Calu3 (cell line): ENCODE measurements around the gene SEC16B. TPM values are rescaled to one million over a fixed set of nuclear protein-coding genes. Genes with fewer than 3 reads are reported as not detected.
A peak's percentile ranks its signal among the peaks of the same experiment; 100 is the strongest.
"Not testable (repeated sequence)": the region's sequence is repeated elsewhere in the genome, so short reads cannot be mapped to it uniquely, and the experiment has no call there.

ENCODE experiments used
- BruUV-seq: library from RNA; stranded (reverse); fragments of 400-500 nt; replicated peaks from 2 replicates; lab custom pipeline; 2021; lab: Mats Ljungman, UMichigan
- CTCF ChIA-PET: fragments of 300-600 bp; sonication (Branson Sonifier 250); formaldehyde crosslinking; loops from one replicate; lab custom pipeline; 2022; ENCODE audit warnings: antibody characterized with exemption; lab: Charles Lee
- DNase-seq: peaks from one replicate; pipeline ENCODE4 v3.0.0; 2022
- H3K27ac Mint-ChIP-seq: one replicate; pipeline ENCODE4 v1.8.0; 2022; ENCODE audit warnings: mixed read lengths; ENCODE audit not compliant: unreplicated experiment
- H3K27me3 Mint-ChIP-seq: one replicate; pipeline ENCODE4 v1.8.0; 2022; ENCODE audit warnings: mixed read lengths; ENCODE audit not compliant: unreplicated experiment
- H3K36me3 Mint-ChIP-seq: one replicate; pipeline ENCODE4 v1.8.0; 2022; ENCODE audit warnings: mild to moderate bottlenecking, moderate library complexity, mixed read lengths; ENCODE audit not compliant: insufficient read depth, unreplicated experiment
- H3K4me1 Mint-ChIP-seq: one replicate; pipeline ENCODE4 v1.8.0; 2022; ENCODE audit warnings: mild to moderate bottlenecking, low read depth, mixed read lengths; ENCODE audit not compliant: unreplicated experiment
- H3K4me3 Mint-ChIP-seq: one replicate; pipeline ENCODE4 v1.8.0; 2022; ENCODE audit warnings: mild to moderate bottlenecking, low read depth, moderate library complexity, mixed read lengths; ENCODE audit not compliant: unreplicated experiment
- H3K9me3 Mint-ChIP-seq: one replicate; pipeline ENCODE4 v1.8.0; 2022; ENCODE audit warnings: low read depth, mixed read lengths; ENCODE audit not compliant: unreplicated experiment
- intact Hi-C: fragments of 100-400 bp; cut with micrococcal nuclease; formaldehyde crosslinking; loops from one replicate; pipeline ENCODE4 v1.10.0; 2022; ENCODE audit not compliant: unreplicated experiment
- total RNA-seq: library from RNA; stranded (reverse); gene quantifications from 2 replicates; pipeline ENCODE4 v1.2.3, GENCODE V29; 2022
- TF ChIP-seq, protein P1 (sequence below): fragments of 200-600 bp; IDR thresholded peaks from one replicate; pipeline ENCODE4 v1.8.0; 2022; ENCODE audit warnings: antibody characterized with exemption; ENCODE audit not compliant: unreplicated experiment

SEC16B gene
- total RNA-seq, 1 experiment from 2014 or later, result 4.2 TPM

DNA sequence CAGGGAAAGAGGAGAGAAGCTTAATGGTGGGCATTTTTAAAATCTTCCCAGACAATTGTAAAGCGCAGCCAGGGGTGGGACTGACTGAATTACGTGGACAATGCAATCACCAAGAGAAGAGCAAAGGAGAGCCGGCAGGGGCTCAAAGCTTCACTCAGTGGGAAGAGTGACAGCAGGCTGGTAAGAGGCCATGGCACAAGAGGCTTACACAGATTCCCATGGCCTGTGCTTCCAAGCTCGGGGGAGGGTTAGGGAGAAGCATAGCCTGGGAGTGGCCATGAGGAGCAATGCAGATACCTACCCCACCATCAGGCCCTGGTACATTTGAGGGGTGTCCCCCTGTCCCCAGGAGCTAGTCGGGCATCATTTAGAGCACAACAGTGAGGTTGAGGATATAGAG lies 27.1 kb upstream of the SEC16B start:
- H3K4me3 Mint-ChIP-seq, result no peak overlapping the region
- BruUV-seq, result no TSS peak
- CTCF ChIA-PET, result interaction anchor here (0.7 kb wide), 1 partner anchor 839 kb away, joined by 3 read pairs; no protein-coding TSS in a partner anchor
- DNase-seq, result no peak
- intact Hi-C loops, result no loop called here
- no peaks in the 10 kb centered on the region for H3K36me3 Mint-ChIP-seq
- no peak overlapping the region for H3K27ac Mint-ChIP-seq
- H3K27me3 Mint-ChIP-seq, result no peaks in the 10 kb centered on the region
- H3K9me3 Mint-ChIP-seq, result no peaks in the 10 kb centered on the region
- TF ChIP-seq, protein P1, sequence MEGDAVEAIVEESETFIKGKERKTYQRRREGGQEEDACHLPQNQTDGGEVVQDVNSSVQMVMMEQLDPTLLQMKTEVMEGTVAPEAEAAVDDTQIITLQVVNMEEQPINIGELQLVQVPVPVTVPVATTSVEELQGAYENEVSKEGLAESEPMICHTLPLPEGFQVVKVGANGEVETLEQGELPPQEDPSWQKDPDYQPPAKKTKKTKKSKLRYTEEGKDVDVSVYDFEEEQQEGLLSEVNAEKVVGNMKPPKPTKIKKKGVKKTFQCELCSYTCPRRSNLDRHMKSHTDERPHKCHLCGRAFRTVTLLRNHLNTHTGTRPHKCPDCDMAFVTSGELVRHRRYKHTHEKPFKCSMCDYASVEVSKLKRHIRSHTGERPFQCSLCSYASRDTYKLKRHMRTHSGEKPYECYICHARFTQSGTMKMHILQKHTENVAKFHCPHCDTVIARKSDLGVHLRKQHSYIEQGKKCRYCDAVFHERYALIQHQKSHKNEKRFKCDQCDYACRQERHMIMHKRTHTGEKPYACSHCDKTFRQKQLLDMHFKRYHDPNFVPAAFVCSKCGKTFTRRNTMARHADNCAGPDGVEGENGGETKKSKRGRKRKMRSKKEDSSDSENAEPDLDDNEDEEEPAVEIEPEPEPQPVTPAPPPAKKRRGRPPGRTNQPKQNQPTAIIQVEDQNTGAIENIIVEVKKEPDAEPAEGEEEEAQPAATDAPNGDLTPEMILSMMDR, result no peak
- no peaks in the 10 kb centered on the region for H3K4me1 Mint-ChIP-seq

- intact Hi-C loops, result no loop called here
- no peak overlapping the region for H3K4me3 Mint-ChIP-seq
- H3K27me3 Mint-ChIP-seq, result no peaks in the 10 kb centered on the region
- DNase-seq, result no peak
- TF ChIP-seq, protein P1, result no peak
- no peaks in the 10 kb centered on the region for H3K9me3 Mint-ChIP-seq
- BruUV-seq, result no TSS peak
- CTCF ChIA-PET, result interaction anchor here (0.8 kb wide), 1 partner anchor 276 kb away, joined by 3 read pairs; no protein-coding TSS in a partner anchor
- no peaks in the 10 kb centered on the region for H3K4me1 Mint-ChIP-seq
- H3K27ac Mint-ChIP-seq, result no peak overlapping the region
- H3K36me3 Mint-ChIP-seq, result no peaks in the 10 kb centered on the region
These were observed 25.5 kb upstream of the SEC16B start for GRCh38 chr1:177995369-177995768.

DNA sequence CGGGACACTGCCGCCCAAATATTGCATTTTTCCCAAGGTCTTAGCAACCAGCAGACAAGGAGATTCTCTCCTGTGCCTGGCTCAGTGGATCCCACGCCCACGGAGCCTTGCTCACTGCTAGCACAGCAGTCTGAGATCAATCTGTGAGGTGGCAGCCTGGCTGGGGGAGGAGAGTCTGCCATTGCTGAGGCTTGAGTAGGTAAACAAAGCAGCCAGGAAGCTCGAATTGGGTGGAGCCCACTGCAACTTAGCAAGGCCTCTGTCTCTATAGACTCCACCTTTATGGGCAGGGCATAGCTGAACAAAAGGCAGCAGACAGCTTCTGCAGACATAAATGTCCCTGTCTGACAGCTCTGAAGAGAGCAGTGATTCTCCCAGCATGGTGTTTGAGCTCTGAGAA lies 16.4 kb upstream of the SEC16B start:
- H3K36me3 Mint-ChIP-seq, H3K27me3 Mint-ChIP-seq, H3K27ac Mint-ChIP-seq, H3K9me3 Mint-ChIP-seq, intact Hi-C loops, H3K4me3 Mint-ChIP-seq, H3K4me1 Mint-ChIP-seq, CTCF ChIA-PET, BruUV-seq: not testable (repeated sequence)
- DNase-seq, result peak; percentile 13

GRCh38 chr1:177984761-177985160 lies 14.9 kb upstream of the SEC16B start:
- intact Hi-C loops, result no loop called here
- H3K4me3 Mint-ChIP-seq, result no peak overlapping the region
- no TSS peak for BruUV-seq
- no peaks in the 10 kb centered on the region for H3K36me3 Mint-ChIP-seq
- no peak overlapping the region for H3K27ac Mint-ChIP-seq
- H3K4me1 Mint-ChIP-seq, result no peaks in the 10 kb centered on the region
- TF ChIP-seq, protein P1, result no peak
- CTCF ChIA-PET, result no interaction called here
- no peaks in the 10 kb centered on the region for H3K27me3 Mint-ChIP-seq
- no peak for DNase-seq
- H3K9me3 Mint-ChIP-seq, result peaks cover 7% of the 10 kb centered on the region

GRCh38 chr1:177984136-177984525 lies 14.3 kb upstream of the SEC16B start:
- Mint-ChIP-seq H3K27me3 (no peaks in the 10 kb centered on the region), H3K36me3 (no peaks in the 10 kb centered on the region), H3K4me1 (no peaks in the 10 kb centered on the region), H3K27ac (no peak overlapping the region), H3K4me3 (no peak overlapping the region), H3K9me3 (peaks cover 7% of the 10 kb centered on the region)
- TF ChIP-seq, protein P1, result no peak
- intact Hi-C loops, result no loop called here
- BruUV-seq, result no TSS peak
- DNase-seq, result no peak
- CTCF ChIA-PET, result no interaction called here
